Measurements from ENCODE around the gene CCDC191. TPM values are rescaled to one million over a fixed set of nuclear protein-coding genes. Genes with fewer than 3 reads are reported as not detected.

CCDC191 gene
- total RNA-seq, 2 experiments from 2014 or later: 2.6 to 3.0 TPM

DNA sequence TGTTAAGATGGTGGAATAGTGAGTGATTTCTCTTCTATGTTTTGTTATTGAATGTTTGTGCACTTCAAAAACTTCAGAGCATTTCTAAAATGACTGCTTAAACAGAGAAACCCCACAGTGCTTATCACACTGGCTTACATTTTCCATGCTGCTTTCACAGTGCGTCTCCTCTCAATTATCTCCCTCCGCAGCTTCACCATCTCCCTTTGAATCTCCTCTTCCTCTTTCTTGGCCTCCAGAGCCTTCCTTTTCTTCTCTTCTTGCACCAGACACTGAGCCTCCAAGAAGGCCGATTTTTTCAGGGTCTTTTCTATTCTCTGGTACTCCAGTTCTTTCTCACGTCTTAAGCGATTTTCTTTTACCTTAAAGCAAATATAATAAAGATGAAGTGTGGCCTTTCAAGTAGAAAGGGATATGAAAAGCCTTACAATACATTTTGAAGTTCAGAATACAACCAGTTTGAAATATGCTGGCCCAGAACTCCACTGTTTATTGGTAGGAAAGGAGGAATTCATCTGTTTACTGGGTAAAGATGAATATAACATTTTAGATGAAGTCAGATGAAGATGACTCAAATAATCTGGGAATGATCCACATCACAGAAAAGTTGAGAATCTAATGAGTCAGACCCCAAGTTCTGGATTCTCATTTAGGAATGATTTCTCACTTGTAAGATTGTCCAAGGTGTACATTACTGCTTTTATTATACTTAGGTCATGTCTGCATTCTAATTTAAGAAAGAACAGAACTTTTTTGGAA, 21.4 kb downstream of the CCDC191 start:
- DNase-seq: no peak
- Mint-ChIP-seq H3K36me3 (ENCODE audit: low read depth) (peaks cover 2% of the 10 kb centered on the region), H3K27me3 (no peaks in the 10 kb centered on the region), H3K4me1 (no peaks in the 10 kb centered on the region), H3K9me3 (no peaks in the 10 kb centered on the region), H3K4me3 (no peak overlapping the region), H3K27ac (no peak overlapping the region)
- ChIA-PET POLR2A (no interaction called here), CTCF (no interaction called here)

- no peaks in the 10 kb centered on the region for H3K9me3 Mint-ChIP-seq
- H3K4me3 Mint-ChIP-seq: no peak overlapping the region
- H3K27ac Mint-ChIP-seq: no peak overlapping the region
- POLR2A ChIA-PET: no interaction called here
- peaks cover 2% of the 10 kb centered on the region for H3K36me3 Mint-ChIP-seq (ENCODE audit: low read depth)
- CTCF ChIA-PET: no interaction called here
- DNase-seq: no peak
- H3K4me1 Mint-ChIP-seq: no peaks in the 10 kb centered on the region
- no peaks in the 10 kb centered on the region for H3K27me3 Mint-ChIP-seq
These were observed 22.1 kb downstream of the CCDC191 start for GRCh38 chr3:114034211-114034610.

DNA sequence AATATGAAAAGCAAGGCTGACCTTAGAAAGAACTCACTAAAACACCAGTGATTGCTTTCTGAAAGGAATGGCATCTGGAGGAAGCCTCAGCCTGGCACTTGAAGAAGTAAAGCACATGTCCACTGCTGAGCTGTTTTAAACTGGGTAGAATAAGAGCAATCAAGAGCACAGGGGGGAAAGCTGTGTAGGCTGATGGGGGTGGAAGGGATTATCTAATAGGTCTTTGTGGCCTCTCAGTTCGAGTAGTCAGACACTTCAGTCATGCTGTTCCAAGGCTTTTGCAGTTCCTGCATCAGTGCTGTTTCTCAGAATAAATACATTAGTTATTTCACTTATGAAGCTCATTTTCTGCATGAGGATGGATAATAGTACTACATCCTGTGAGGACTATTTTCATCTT, 22.6 kb downstream of the CCDC191 start:
- POLR2A ChIA-PET: no interaction called here
- CTCF ChIA-PET: no interaction called here
- Mint-ChIP-seq H3K9me3 (no peaks in the 10 kb centered on the region), H3K27me3 (no peaks in the 10 kb centered on the region), H3K4me1 (no peaks in the 10 kb centered on the region), H3K4me3 (no peak overlapping the region), H3K36me3 (ENCODE audit: low read depth) (peaks cover 2% of the 10 kb centered on the region), H3K27ac (no peak overlapping the region)
- no peak for DNase-seq

DNA sequence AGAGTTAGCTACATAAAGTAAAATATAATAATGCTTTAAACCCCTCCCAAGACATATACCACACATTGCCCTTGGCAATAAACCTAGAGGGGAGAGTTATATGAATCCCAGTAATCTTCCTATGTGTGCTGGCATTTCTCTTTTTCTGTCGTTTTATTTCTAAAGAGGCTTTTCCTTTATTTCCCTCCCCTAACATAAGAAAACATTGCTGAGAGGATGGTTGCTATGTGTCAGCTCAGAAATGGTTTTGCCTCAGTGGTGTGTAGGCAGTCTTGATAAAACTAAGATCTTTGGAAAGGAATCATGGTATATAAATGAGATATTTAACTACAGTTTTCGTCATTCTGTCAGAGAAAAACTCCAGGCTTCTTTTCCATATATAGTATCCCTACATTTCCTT, 30.0 kb downstream of the CCDC191 start:
- Mint-ChIP-seq H3K27me3 (no peaks in the 10 kb centered on the region), H3K27ac (no peak overlapping the region)

DNA sequence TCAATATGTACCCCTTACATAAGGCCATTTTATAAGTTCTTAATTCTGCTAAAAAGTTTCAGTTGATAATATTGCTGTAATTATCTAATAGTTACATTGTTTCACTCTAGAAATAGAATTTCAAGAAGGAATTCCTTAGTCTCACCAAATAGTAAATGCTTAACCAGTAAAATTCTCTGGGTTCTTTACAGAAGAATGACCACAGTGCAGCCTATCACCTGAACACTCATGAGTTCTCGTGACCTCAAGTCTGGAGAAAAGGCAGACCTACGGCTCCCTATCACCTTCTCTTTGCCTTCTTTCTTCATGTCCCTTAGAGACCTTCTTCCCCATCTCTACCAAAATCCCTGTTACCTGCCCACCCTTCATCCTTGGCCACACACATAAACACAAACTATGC, 30.9 kb downstream of the CCDC191 start:
- no peak overlapping the region for H3K27ac Mint-ChIP-seq
- ChIA-PET POLR2A (no interaction called here), CTCF (no interaction called here)
- no peak for DNase-seq
- no peaks in the 10 kb centered on the region for H3K27me3 Mint-ChIP-seq
- no peak overlapping the region for H3K4me3 Mint-ChIP-seq
- no peaks in the 10 kb centered on the region for H3K36me3 Mint-ChIP-seq (ENCODE audit: low read depth)
- H3K4me1 Mint-ChIP-seq: peaks cover 2% of the 10 kb centered on the region
- H3K9me3 Mint-ChIP-seq: no peaks in the 10 kb centered on the region

More for the DNA sequence above, 30.0 kb downstream of the CCDC191 start:
- H3K9me3 Mint-ChIP-seq: no peaks in the 10 kb centered on the region
- ChIA-PET POLR2A (interaction anchor here (0.7 kb wide), 1 partner anchor 138 kb away, joined by 3 read pairs; no protein-coding TSS in a partner anchor), CTCF (no interaction called here)
- DNase-seq: no peak
- H3K4me1 Mint-ChIP-seq: no peaks in the 10 kb centered on the region
- no peak overlapping the region for H3K4me3 Mint-ChIP-seq
- H3K36me3 Mint-ChIP-seq (ENCODE audit: low read depth): no peaks in the 10 kb centered on the region

DNA sequence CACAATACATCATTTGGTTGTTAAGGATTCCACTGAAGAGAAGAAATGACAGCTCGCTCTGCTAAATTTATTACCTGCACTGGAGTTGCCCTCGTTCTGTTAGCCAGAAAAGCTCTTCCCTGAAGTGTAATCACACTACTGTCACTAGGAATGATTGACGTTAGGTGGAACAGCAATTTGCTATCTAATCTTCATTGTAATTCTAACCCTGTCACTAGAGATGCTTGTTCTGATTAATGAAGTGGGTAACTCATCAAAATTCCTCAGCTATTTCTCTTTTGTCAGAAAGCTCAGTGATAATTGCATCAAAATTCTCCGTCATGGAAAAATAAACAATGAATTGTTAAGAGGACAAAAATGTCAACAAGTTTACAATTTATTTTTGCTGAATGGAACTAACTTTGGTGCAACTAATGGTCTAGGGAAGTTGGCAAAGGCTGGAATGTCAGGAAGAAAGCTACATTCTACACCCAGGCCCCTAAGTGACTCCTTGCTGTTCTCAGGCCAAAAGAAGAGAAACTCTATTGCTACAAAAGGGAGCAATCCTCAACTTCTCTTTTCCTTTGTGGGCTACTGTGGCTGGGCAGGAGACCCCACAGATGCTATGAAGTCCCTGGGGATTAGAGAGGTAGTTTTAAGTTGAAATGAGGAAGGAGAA, 34.1 kb downstream of the CCDC191 start:
- CTCF ChIA-PET: no interaction called here
- Mint-ChIP-seq H3K9me3 (no peaks in the 10 kb centered on the region), H3K27me3 (no peaks in the 10 kb centered on the region), H3K36me3 (ENCODE audit: low read depth) (no peaks in the 10 kb centered on the region), H3K27ac (no peak overlapping the region), H3K4me1 (peaks cover 2% of the 10 kb centered on the region), H3K4me3 (no peak overlapping the region)
- DNase-seq: no peak
- POLR2A ChIA-PET: no interaction called here

GRCh38 chr3:114020907-114021306, 35.4 kb downstream of the CCDC191 start:
- CTCF ChIA-PET: no interaction called here

DNA sequence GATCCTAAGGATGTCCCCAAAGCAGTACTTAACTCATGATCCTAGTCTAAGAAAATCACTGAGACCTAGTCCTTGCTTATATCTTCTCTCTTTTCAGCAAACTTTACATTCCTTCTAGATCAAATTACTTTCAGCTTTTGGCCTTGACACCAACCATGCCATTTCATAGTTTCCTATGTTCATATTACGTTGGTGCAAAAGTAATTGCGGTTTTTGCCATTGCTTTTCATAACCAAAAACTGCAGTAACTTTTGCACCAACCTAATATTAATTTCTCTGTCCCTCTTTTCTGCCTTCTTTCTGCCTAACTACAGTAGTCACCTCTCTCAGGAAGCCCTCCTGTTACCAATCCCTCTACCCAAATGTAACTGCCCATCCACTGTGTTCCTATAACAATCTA, 36.8 kb downstream of the CCDC191 start:
- DNase-seq: no peak
- ChIA-PET CTCF (no interaction called here), POLR2A (no interaction called here)
- Mint-ChIP-seq H3K9me3 (no peaks in the 10 kb centered on the region), H3K4me3 (no peak overlapping the region), H3K27me3 (no peaks in the 10 kb centered on the region), H3K27ac (no peak overlapping the region), H3K36me3 (ENCODE audit: low read depth) (no peaks in the 10 kb centered on the region), H3K4me1 (peaks cover 2% of the 10 kb centered on the region)

More at GRCh38 chr3:114020907-114021306, 35.4 kb downstream of the CCDC191 start:
- Mint-ChIP-seq H3K36me3 (ENCODE audit: low read depth) (no peaks in the 10 kb centered on the region), H3K27ac (no peak overlapping the region), H3K4me1 (peaks cover 2% of the 10 kb centered on the region), H3K4me3 (no peak overlapping the region), H3K27me3 (no peaks in the 10 kb centered on the region), H3K9me3 (no peaks in the 10 kb centered on the region)
- POLR2A ChIA-PET: no interaction called here
- DNase-seq: no peak

GRCh38 chr3:114014211-114014610, 42.1 kb downstream of the CCDC191 start:
- no peak for DNase-seq
- H3K4me1 Mint-ChIP-seq: no peaks in the 10 kb centered on the region
- H3K9me3 Mint-ChIP-seq: no peaks in the 10 kb centered on the region
- no peaks in the 10 kb centered on the region for H3K36me3 Mint-ChIP-seq (ENCODE audit: low read depth)
- H3K4me3 Mint-ChIP-seq: no peak overlapping the region
- H3K27me3 Mint-ChIP-seq: no peaks in the 10 kb centered on the region
- no peak overlapping the region for H3K27ac Mint-ChIP-seq
- CTCF ChIA-PET: no interaction called here
- POLR2A ChIA-PET: no interaction called here

GRCh38 chr3:114011059-114011797, 45.1 kb downstream of the CCDC191 start:
- no peaks in the 10 kb centered on the region for H3K36me3 Mint-ChIP-seq (ENCODE audit: low read depth)
- ChIA-PET CTCF (interaction anchor here (1.0 kb wide), 1 partner anchor 16 kb away, joined by 3 read pairs; no protein-coding TSS in a partner anchor), POLR2A (no interaction called here)
- H3K27ac Mint-ChIP-seq: no peak overlapping the region
- no peaks in the 10 kb centered on the region for H3K27me3 Mint-ChIP-seq
- no peak for DNase-seq
- no peaks in the 10 kb centered on the region for H3K4me1 Mint-ChIP-seq
- H3K9me3 Mint-ChIP-seq: no peaks in the 10 kb centered on the region
- H3K4me3 Mint-ChIP-seq: no peak overlapping the region

- peaks cover 7% of the 10 kb centered on the region for H3K9me3 Mint-ChIP-seq
- no peaks in the 10 kb centered on the region for H3K4me1 Mint-ChIP-seq
- CTCF ChIA-PET: no interaction called here
- peaks cover 7% of the 10 kb centered on the region for H3K36me3 Mint-ChIP-seq (ENCODE audit: low read depth)
- POLR2A ChIA-PET: no interaction called here
- H3K27ac Mint-ChIP-seq: no peak overlapping the region
- DNase-seq: no peak
- H3K4me3 Mint-ChIP-seq: no peak overlapping the region
- H3K27me3 Mint-ChIP-seq: no peaks in the 10 kb centered on the region
These were observed 50.8 kb downstream of the CCDC191 start for GRCh38 chr3:114005481-114005880.

DNA sequence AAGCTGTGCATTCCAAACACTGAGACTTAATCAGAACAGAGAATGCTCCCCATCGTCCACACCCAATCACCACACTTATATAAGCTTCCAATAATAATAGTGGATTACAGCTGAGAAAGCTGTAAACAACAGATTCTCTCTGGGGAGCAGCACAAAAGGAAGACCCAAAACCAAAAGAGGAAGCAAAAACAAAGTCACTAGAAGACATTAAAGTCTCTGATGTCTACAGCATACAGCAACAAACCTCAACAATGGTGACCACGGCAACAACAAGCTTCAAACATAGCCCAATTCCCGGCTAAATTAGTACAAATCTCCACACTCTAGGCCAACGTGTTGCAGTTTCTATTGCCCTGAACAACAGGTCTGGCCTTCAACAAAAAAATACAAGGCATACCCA, 70.8 kb downstream of the CCDC191 start:
- ChIA-PET POLR2A (no interaction called here), CTCF (no interaction called here)
- H3K36me3 Mint-ChIP-seq (ENCODE audit: low read depth): no peaks in the 10 kb centered on the region
- H3K27ac Mint-ChIP-seq: no peak overlapping the region
- no peaks in the 10 kb centered on the region for H3K27me3 Mint-ChIP-seq
- H3K9me3 Mint-ChIP-seq: no peaks in the 10 kb centered on the region
- DNase-seq: no peak
- H3K4me3 Mint-ChIP-seq: no peak overlapping the region
- no peaks in the 10 kb centered on the region for H3K4me1 Mint-ChIP-seq

DNA sequence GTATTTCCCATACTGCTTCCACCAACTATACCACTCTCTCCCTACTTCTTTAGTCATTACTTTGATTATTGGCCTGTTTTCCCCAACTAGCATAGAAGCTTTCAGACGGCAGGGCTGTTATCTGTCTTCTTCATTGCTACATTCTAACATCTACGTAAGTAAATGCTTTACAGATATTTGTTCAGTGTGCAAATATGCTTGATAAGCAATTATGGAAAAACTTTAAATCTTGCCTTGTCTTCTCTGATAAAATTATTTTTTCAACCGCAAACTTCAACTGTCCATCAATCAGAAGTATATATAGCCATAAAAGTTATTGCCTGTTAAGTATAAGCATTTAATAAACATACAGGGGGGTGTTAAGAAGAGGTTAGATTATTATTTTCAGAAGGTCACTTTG, 72.8 kb downstream of the CCDC191 start:
- H3K4me1 Mint-ChIP-seq: no peaks in the 10 kb centered on the region
- ChIA-PET CTCF (no interaction called here), POLR2A (no interaction called here)
- no peak overlapping the region for H3K4me3 Mint-ChIP-seq
- no peaks in the 10 kb centered on the region for H3K27me3 Mint-ChIP-seq
- H3K9me3 Mint-ChIP-seq: no peaks in the 10 kb centered on the region
- no peak for DNase-seq
- H3K27ac Mint-ChIP-seq: no peak overlapping the region
- H3K36me3 Mint-ChIP-seq (ENCODE audit: low read depth): no peaks in the 10 kb centered on the region

DNA sequence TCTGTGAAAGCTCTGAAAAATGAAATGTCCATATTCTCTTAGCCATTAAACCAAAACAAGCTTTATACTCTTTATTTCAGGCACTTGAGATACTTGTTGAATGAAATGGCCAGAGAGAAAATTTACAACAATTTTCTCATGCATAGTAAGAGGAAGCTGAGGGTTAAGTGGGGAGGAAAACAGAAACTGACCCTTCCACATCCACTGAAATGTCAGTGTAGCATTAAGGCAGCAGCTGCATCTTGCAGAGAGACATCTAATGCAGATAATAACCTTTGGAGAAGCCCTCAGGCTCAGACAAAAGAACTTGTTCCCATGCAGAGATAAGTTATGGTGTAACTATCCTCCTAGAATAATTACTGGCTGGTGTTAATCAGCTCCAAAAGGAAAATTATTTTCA, 74.5 kb downstream of the CCDC191 start:
- H3K36me3 Mint-ChIP-seq (ENCODE audit: low read depth): no peaks in the 10 kb centered on the region
- CTCF ChIA-PET: no interaction called here
- POLR2A ChIA-PET: no interaction called here
- no peak for DNase-seq
- no peaks in the 10 kb centered on the region for H3K9me3 Mint-ChIP-seq
- no peak overlapping the region for H3K27ac Mint-ChIP-seq
- no peaks in the 10 kb centered on the region for H3K4me1 Mint-ChIP-seq
- no peak overlapping the region for H3K4me3 Mint-ChIP-seq
- no peaks in the 10 kb centered on the region for H3K27me3 Mint-ChIP-seq

Data from activated CD4-positive, alpha-beta memory T cell treated with anti-CD3 and anti-CD28 coated beads, Interleukin-2, amount 10 ng/mL, durations not matched to agents 7 days and 5 days (primary cell).